HG03457 (cell line): ENCODE data around the gene OR56A3.
"Not testable (repeated sequence)": the region's sequence is repeated elsewhere in the genome, so short reads cannot be mapped to it uniquely, and the experiment has no call there.

ENCODE experiments used
- ATAC-seq: cut with Tn5 transposase; IDR thresholded peaks from one replicate; pipeline ENCODE4 v1.9.1; 2021; ENCODE audit warnings: moderate number of reproducible peaks; ENCODE audit not compliant: unreplicated experiment

The OR56A3 gene, protein sequence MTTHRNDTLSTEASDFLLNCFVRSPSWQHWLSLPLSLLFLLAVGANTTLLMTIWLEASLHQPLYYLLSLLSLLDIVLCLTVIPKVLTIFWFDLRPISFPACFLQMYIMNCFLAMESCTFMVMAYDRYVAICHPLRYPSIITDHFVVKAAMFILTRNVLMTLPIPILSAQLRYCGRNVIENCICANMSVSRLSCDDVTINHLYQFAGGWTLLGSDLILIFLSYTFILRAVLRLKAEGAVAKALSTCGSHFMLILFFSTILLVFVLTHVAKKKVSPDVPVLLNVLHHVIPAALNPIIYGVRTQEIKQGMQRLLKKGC

DNA sequence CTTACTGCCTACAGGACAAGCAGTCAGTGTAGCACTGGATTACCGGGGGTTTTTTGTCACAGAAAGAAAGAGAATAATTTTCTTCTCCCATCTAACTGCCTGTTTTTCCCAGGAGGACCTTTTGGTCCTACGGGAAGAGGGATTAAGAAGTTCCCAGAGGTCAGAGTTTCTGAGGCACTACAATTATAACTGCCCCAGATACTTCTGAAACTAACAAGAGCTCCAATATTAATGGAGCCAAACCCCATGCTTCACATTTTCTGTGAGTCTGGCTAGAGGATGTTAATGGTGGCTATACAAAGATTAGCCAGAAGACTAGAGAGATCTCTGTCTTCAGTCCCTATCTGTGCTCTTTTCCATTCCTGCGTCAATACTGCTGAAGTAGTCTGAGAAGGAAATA is at the start of gene OR56A3:
Gene OR56A3, plus strand, starts transcription at position 301 of the 400 bp plus-strand sequence. CDS start 5,096 bp downstream, outside the sequence.
- no peak for ATAC-seq

DNA sequence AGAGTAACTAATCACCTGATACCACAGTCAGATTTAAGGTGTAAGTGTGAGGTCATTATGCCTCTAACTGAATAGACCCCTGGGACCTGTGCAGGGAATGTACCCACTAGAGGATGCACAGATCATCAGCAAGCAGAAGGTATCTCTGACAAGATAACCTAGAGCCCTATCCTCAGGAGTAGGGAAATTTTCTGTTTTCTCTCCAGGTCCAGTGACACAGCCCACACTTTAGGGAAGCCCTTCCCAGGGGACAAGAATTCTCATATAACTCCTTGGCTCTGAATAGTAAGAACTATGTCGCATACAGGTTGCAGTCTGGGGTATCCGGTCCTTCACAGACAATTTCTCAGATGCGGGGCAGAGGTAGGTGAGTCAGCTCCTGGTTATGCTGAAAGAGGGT is 49.1 kb upstream of the OR56A3 start, which contains the start of gene OR52E5:
Gene OR52E5, plus strand, starts transcription at position 301 of the 400 bp plus-strand sequence. CDS start 7,569 bp downstream, outside the sequence.
- no peak for ATAC-seq

DNA sequence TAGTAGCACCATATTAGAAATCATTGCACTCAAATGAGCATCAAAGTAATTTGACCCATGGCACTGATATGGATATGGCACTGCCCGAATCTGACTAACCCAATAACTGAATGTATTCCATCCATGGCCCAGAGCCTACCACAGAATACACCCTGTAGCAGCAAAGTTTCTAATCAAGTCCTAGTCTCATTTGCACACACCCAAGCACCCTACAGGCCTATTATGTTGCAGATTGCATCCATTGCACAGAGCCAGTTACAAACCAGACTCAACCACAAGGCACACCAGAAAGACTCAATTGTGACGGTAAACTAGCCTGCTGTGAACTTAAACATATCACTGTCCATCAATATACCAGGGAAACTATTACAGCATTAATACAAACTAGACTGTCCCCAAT is 42.5 kb upstream of the OR56A3 start:
- ATAC-seq, result no peak

DNA sequence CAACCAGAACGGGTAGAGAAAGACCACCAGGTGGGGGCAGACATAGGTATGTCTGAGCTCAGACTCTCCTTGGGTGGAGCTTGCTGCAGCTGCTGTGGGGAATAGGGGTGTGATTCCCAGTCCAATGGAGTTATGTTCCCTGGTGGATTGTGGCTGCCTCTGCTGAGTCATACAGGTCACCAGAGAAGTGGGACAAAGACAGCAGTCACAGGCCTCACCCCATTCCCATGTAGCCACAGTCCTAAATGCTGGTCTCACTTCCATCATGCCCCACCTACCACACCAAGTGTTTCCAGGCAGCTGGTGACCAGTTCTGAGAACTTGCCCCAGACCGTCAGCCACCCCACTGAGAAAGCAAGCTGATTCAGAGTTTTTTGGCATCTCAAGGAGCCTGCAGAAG is 31.5 kb upstream of the OR56A3 start:
- ATAC-seq, result no peak

DNA sequence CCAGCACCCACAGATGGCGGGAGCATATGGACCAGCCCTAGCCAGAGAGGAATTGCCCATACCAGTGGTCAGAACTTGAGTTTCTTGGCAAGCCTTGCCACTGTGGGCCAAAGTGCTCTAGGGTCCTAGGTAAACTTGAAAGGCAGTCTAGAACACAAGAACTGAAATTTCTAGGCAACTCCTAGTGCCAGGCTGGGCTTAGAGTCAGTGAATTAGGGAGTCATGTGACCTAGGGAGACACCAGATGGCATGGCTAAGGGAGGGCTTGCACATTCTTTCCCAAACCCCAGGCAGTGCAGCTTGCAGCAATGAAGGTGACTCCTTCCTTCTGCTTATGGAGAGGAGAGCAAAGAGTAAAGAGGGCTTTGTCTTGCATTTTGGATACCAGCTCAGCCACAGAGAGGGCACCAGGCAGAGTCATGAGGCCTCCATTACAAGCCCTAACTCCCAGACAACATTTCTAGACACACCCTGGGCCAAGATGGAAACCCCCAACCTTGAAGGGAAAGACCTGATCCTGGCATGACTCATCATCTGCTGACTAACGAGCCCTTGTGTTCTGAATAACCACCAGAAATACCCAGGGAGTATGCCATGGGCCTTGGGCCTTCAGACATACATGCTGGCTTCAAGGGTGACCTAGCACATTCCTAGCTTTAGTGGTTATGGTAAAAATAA is 19.2 kb upstream of the OR56A3 start:
- ATAC-seq, result peak; percentile 86

DNA sequence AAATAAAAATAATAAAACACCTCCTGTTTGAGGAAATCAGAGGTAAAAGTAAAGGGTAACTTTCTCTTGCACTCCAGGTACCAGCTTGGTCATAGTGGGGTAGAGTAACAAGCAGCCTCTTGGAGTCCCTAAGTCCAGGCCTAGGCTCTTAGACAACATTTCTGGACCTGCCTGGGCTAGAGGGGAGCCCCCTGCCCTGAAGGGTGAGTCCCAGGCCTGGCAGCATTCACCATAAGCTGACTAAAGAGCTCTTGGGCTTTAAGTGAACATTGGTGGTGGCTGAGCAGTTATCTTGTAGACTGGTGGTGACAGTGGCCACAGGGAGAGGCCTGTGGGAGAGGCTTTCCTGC is 18.6 kb upstream of the OR56A3 start:
- ATAC-seq, result peak; percentile 37

DNA sequence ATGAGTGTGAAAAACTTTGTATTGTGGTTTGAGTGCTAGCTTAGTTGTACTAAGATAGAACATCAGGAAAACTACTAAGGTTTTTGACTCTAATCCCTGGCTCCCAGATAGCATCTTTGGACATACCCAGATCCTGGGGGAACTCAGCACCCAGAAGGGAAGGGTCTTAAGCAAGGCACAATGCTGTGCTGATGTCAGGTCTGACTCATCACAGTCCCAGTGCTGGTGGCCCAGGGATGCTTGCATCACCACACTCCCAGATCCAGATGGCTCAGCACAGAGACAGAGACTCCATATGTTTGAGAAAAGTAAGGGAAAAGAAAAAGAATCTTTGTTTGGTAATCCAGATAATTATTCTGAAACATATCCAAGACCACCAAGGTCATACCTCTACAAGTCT is 18.3 kb upstream of the OR56A3 start:
- no peak for ATAC-seq

DNA sequence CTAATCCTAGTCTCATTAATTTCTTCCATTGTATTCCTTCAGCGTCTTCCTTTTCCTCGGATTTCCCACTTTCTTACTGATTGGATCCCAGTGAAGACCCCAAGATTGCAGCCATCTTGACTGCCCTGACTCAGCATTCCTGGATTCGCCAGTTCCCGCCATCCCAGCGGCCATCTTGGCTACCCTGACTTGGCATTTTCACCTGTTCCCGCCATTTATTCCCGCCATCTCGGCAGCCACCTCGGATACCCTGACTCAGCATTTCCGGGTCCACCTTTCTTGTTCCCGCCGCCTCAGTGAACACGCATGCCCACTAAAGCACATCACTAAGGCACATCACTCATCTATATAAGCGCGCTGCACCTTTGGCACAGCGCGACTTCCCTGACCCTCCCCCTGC is 13.8 kb upstream of the OR56A3 start:
- ATAC-seq, result no peak

DNA sequence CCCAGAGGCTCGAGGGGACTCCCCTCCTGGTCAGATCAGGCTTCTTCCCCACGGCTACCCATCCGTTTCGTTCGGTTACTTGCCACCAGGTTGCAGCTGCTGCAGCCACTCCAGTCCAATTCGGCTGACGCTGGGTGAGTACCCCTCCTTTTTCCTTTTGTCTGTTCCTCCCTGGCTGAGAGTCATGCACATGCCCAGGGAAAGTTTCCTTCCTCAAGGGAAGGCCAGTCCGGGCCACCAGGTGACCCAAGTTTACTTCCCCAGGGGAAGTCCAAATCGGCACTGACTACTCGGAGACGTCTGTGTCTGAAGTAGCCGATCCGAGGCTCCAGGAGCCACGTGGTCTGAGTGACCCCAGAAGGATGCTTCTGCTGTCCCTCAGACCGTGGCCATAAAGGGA is 13.2 kb upstream of the OR56A3 start:
- no peak for ATAC-seq

DNA sequence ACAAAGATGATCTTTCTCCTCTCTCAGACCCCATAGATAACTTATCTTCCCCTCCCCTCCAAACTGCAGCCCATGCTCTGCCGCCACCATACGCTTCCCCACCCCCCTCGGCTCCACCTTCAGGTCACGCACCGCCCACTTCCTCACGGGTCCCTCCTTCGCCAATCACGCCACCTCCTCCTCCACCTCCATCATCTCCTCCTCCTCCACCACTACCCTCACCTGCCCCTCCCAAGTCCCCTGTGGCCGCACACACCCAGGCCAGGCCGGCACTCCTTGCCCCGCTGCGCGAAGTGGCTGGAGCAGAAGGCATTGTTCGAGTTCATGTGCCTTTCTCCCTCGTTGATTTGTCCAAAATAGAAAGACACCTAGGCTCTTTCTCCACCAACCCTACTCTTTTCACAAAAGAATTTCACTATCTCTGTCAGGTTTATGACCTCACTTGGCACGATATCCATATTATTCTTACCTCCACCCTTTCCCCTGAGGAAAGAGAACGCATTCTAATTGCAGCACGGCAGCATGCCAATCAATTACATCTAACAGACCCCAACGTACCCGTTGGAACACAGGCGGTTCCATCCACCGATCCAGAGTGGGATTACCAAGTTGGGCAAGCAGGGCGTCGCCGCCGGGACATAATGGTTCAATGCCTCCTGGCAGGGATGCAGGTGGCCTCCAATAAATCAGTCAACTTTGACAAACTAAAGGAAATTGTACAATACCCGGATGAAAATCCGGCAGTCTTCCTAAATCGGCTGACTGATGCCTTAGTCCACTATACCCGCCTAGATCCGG is 12.3 kb upstream of the OR56A3 start:
- no peak for ATAC-seq

DNA sequence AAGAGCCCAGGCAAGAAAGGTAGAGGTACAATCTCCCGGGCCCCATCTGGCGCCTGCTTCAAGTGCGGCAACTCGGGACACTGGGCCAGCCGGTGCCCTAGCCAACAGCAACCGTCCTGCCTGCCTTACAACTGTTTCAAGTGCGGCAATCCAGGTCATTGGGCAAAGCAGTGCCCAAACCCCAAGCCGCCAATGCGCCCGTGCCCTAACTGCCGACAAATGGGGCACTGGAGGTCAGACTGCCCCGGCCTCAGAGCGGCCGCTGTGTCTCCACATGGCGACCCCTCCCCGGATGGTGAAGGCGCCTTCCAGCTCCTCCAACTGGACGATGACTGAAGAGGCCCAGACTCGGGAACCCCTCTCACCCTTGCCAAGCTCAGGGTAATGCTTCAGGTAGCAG is 11.4 kb upstream of the OR56A3 start:
- no peak for ATAC-seq

DNA sequence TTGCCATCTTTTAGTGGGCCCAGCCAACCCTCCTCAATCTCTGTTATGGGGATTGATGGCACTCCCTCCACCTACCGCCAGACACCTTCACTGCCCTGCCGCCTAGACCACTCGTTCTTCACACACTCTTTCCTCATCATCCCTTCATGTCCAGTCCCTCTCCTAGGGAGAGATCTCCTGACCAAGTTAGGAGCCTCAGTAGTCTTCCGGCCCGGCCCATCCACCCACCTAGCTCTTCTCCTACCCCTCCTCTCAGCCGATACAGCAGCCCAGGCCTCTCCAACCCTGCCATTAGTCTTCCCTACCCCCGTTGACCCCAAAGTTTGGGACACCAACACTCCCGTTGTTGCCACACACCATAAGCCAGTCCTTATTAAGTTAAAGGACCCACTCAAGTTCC is 11.0 kb upstream of the OR56A3 start:
- no peak for ATAC-seq

DNA sequence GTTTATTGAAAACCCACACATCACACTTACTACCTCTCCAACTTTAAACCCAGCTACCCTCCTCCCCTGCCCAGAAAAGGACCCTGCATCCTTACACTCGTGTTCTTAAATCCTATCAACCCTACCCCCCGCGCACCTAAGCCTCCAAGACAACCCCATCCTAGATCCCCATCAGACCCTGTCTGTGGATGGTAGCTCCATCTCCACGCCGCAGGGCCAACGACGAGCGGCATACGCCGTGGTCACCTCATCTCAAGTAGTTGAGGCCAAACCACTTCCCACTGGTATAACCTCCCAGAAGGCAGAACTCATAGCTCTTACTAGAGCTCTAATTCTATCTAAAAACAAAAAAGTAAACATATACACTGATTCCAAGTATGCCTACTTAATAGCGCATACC is 9.4 kb upstream of the OR56A3 start:
- ATAC-seq, result no peak

DNA sequence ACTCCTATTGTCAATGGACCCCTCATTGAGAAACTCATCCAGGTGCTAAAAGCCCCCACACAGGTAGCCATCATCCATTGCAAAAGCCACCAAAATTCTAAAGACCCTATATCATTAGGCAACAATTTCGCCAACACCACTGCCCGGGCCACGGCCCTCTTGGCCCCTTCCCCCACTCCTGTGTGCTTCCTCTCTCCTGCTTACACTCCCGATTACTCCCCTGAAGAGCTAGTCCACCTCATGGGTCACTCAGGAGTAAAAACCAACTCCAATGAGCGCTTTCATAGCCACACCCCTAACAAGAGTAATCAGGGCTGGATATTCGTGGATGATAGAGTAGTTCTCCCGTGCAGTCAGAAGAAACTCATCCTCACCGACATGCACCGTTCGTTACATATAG is 8.9 kb upstream of the OR56A3 start:
- ATAC-seq, result no peak

DNA sequence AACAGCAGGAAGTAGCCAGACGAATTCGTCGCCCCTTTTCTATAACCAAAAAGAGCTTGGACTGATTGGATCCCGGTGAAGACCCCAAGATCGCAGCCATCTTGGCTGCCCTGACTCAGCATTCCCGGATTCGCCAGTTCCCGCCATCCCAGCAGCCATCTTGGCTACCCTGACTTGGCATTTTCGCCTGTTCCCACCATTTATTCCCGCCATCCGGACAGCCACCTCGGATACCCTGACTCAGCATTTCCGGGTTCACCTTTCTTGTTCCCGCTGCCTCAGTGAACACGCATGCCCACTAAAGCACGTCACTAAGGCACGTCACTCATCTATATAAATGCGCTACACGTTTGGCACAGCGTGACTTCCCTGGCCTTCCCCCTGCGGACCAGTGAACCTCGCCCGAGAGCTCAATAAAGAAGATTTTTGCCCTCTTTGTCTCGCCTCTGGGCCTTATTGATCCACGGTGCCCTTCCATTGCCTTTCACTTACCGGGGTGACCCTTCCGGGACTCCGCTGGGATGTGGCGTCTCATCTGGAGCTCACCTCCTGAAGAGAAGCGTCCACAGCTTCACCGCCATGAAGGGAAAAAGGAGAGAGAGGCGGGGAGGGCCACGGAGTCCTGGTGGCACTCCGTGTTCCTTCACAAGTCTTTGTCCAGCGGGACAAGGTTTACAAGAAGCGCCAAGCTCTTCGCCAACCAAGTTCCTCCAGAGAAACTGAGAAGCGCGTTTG is 4.0 kb upstream of the OR56A3 start:
- no peak for ATAC-seq

DNA sequence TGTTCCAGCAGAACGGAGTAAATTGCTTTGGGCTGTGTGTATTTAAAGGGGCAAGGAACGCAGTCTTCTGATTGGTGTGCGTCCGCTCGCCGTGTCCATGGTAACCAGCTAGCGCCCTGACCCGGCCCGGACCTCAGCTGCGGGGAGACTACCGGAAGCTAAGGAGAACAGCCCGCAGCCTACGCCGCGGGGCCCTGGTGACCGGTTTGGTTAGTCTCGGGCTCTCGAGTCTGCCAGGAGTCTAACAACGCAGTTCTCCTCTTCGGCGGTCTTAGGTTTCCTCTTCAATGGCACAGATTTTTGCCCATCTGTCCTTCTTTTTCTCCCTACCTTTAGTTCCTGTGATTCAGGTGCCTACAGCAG is 3.5 kb upstream of the OR56A3 start:
- ATAC-seq, result no peak

DNA sequence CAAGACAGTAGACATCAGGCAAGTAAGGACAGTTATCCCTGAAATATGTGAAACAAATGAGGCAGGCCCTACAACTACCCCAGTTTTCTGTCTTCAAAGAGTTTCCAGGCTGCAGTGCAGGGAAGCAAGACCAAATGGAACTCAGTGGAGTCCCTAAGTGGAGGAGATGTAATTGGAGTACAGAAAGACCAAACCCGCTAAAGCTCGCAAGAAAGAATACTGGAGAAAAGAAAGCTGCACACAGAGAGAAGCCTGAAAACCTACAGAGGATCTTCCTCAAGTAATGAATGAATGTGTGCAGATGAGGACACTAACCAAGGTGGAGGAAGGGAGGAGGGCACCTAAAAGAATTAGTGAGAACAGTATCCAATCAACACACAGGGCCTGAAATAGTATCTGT is 1.3 kb upstream of the OR56A3 start:
- ATAC-seq, result no peak

DNA sequence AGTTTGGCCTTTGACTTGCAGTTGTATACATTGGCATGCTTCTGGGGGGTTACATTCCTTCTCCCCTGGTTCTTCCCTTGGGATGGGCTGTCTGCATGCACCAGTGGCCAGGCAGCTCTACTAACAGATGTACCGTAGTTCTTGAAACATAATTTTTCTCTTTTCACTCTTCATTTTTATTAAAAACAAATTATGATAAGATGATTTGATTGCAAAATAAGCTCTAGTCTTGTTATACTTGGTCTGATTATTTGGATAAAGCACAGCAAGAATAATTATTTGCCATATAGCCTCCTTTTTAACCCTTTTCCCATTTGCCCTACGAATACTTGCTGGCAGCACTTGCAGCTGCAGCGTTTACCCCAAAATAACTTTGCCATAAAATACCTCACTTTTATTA is 13.5 kb downstream of the OR56A3 start:
- no peak for ATAC-seq

DNA sequence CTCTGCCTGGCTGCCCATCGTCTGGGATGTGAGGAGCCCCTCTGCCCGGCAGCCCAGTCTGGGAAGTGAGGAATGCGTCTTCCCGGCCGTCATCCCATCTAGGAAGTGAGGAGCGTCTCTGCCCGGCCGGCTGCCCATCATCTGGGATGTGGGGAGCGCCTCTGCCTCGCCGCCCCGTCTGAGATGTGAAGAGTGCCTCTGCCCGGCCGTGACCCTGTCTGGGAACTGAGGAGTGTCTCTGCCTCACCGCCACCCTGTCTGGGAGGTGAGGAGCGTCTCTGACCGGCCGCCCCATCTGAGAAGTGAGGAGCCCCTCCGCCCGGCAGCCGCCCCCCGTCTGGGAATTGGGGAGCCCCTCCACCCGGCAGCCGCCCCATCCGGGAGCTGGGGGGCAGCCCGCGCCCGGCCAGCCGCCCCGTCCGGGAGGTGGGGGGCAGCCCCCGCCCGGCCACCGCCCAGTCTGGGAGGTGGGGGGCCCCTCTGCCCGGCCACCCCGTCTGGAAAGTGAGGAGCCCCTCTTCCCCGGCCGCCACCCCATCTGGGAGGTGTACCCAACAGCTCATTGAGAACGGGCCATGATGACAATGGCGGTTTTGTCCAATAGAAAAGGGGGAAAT is 18.8 kb downstream of the OR56A3 start:
- not testable (repeated sequence) for ATAC-seq

DNA sequence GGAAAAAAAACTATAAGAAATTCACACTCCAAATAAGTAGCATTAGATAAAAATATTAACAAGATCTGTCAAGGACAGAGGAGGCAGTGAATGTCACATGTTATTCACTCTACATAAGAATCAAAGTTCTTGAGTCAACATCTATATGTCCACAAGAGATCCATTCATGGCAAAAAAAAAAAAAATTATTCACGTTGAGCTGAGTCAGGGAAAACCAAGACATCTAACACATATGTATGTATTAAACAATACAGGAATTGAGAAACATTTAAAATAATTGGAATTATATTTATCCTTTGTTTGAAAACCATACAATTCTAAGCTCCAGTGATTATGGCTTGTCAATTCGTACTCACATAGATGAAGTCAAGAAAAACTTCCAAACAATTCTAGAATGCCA is 24.9 kb downstream of the OR56A3 start:
- no peak for ATAC-seq

DNA sequence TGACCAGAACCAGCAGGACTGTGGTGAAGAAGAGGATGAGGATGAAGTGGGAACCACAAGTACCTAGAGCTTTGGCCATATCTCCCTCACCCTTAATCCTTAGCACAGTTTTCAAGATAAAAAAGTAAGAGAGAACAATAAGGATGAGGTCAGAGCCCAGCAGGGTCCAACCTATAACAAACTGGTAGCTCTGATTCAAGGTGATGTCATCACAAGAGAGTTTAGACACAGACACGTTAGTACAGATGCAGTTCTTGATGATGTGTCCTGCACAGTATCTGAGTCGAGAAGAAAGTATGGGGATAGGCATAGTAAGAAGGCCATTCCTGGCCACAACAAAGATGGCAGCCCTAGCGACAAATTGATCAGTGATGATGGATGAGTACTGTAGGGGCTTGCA is 25.7 kb downstream of the OR56A3 start:
- no peak for ATAC-seq
